ENCODE results near the gene JAKMIP3.
A peak's percentile ranks its signal among the peaks of the same experiment; 100 is the strongest.

JAKMIP3 gene

GRCh38 chr10:132065491-132066105 lies at the start of gene JAKMIP3:
TSS of gene JAKMIP3 (plus strand) at chr10:132065946. CDS start at chr10:132104809, 38,863 bp downstream.
- peak; percentile 53 for DNase-seq

GRCh38 chr10:132016514-132016913 lies 49.2 kb upstream of the JAKMIP3 start:
- no peak for DNase-seq

- DNase-seq, result no peak
These were observed 47.3 kb upstream of the JAKMIP3 start for GRCh38 chr10:132018446-132018845.

- no peak for DNase-seq
These were observed 46.4 kb upstream of the JAKMIP3 start for GRCh38 chr10:132019366-132019765.

- DNase-seq, result no peak
These were observed 45.3 kb upstream of the JAKMIP3 start for GRCh38 chr10:132020456-132020855.

- DNase-seq, result no peak
These were observed 44.7 kb upstream of the JAKMIP3 start for GRCh38 chr10:132021046-132021445.

- no peak for DNase-seq
These were observed 44.1 kb upstream of the JAKMIP3 start for GRCh38 chr10:132021504-132022143.

GRCh38 chr10:132022241-132022640 lies 43.5 kb upstream of the JAKMIP3 start:
- DNase-seq, result no peak

- DNase-seq, result peak; percentile 91
These were observed 42.5 kb upstream of the JAKMIP3 start for GRCh38 chr10:132023092-132023811.

- no peak for DNase-seq
These were observed 38.2 kb upstream of the JAKMIP3 start for GRCh38 chr10:132027423-132027983.

GRCh38 chr10:132028706-132029105 lies 37.0 kb upstream of the JAKMIP3 start:
- no peak for DNase-seq

GRCh38 chr10:132030898-132031463 lies 34.8 kb upstream of the JAKMIP3 start:
- no peak for DNase-seq

GRCh38 chr10:132033632-132034031 lies 32.1 kb upstream of the JAKMIP3 start:
- no peak for DNase-seq

GRCh38 chr10:132035476-132035875 lies 30.3 kb upstream of the JAKMIP3 start:
- DNase-seq, result no peak

GRCh38 chr10:132036153-132036886 lies 29.4 kb upstream of the JAKMIP3 start:
- no peak for DNase-seq

- no peak for DNase-seq
These were observed 28.7 kb upstream of the JAKMIP3 start for GRCh38 chr10:132036887-132037675.

GRCh38 chr10:132037676-132037975 lies 28.1 kb upstream of the JAKMIP3 start:
- DNase-seq, result no peak

- no peak for DNase-seq
These were observed 26.4 kb upstream of the JAKMIP3 start for GRCh38 chr10:132039371-132039770.

- DNase-seq, result no peak
These were observed 25.7 kb upstream of the JAKMIP3 start for GRCh38 chr10:132040046-132040445.

- DNase-seq, result no peak
These were observed 24.4 kb upstream of the JAKMIP3 start for GRCh38 chr10:132041340-132041739.

GRCh38 chr10:132043861-132044695 lies 21.7 kb upstream of the JAKMIP3 start:
- DNase-seq, result no peak

Measured in activated CD8-positive, alpha-beta memory T cell treated with anti-CD3 and anti-CD28 coated beads for 24 hours (primary cell).